Stomach (tissue), 9 donors: ENCODE results near the gene PTGR2. TPM values are rescaled to one million over a fixed set of nuclear protein-coding genes. Genes with fewer than 3 reads are reported as not detected.
"Not testable (repeated sequence)": the region's sequence is repeated elsewhere in the genome, so short reads cannot be mapped to it uniquely, and the experiment has no call there.

Experiments
- DNase-seq, 2 donors: peaks; one replicate each; pipeline versions ENCODE4 v3.0.0 to v3.0.0-alpha.2; 2013 to 2019
- H3K27ac ChIP-seq, 5 donors: fragments of 200-600 bp in 4 of 5; sonication (generic) in 4 of 5; one replicate each; pipeline ENCODE4 v1.5.1; 2013 to 2019; ENCODE audit warnings: mild to moderate bottlenecking in 1 of 5, moderate library complexity in 1 of 5
- H3K27me3 ChIP-seq, 3 donors: fragments of 200-600 bp; sonication (generic); one replicate each; pipeline ENCODE4 v1.5.1; 2017 to 2019; ENCODE audit warnings: mixed run types in 1 of 3
- H3K36me3 ChIP-seq, 4 donors: fragments of 200-600 bp; sonication (generic); 1 replicate in 3 of 4; 2 replicates in 1 of 4; pipeline ENCODE4 v1.5.1; 2016 to 2019
- H3K4me1 ChIP-seq, 4 donors: fragments of 200-600 bp; sonication (generic); one replicate each; pipeline ENCODE4 v1.5.1; 2016 to 2019
- H3K4me3 ChIP-seq, 4 donors: fragments of 200-600 bp; sonication (generic) in 3 of 4; one replicate each; pipeline ENCODE4 v1.5.1; 2016 to 2019; ENCODE audit warnings: mild to moderate bottlenecking in 1 of 4
- H3K9me3 ChIP-seq, 4 donors: fragments of 200-600 bp; sonication (generic); one replicate each; pipeline ENCODE4 v1.5.1; 2016 to 2019
- EP300 ChIP-seq: sonication (generic); formaldehyde crosslinking; IDR thresholded peaks from one replicate; pipeline ENCODE4 v1.6.1; 2017; ENCODE audit warnings: antibody characterized with exemption
- POLR2A ChIP-seq, 4 donors: fragments of 450-650 bp; IDR thresholded peaks; one replicate each; pipeline ENCODE4 v1.6.1; 2016; ENCODE audit warnings: antibody characterized with exemption in 4 of 4, control low read depth in 2 of 4, mild to moderate bottlenecking in 1 of 4, moderate library complexity in 1 of 4
- POLR2AphosphoS5 ChIP-seq, 3 donors: sonication (generic); formaldehyde crosslinking; IDR thresholded peaks; one replicate each; pipeline ENCODE4 v1.6.1; 2016; ENCODE audit warnings: antibody characterized with exemption in 3 of 3
- WGBS, 5 donors: extraction: QIAGEN DNeasy Blood & Tissue Kit in 3 of 5; methylation state at CpG; one replicate each; pipeline versions ENCODE4 v1.1.5 to v1.1.7; 2013 to 2018; 5-methylcytosine and 5-hydroxymethylcytosine counted together
- intact Hi-C: fragments of 100-400 bp; cut with DNase I; formaldehyde crosslinking; loops from one replicate; pipeline ENCODE4 v1.15.1; 2023; ENCODE audit warnings: low total_unique reads
- polyA plus RNA-seq, 3 donors: library from polyadenylated mRNA; stranded (reverse); fragments of 200-250 nt; gene quantifications; one replicate each; pipeline ENCODE4 v1.2.3, GENCODE V29; 2013
- total RNA-seq, 5 donors: library from RNA; depleted of rRNA; stranded (reverse); fragments of >200 nt; gene quantifications; one replicate each; pipeline versions ENCODE4 v1.1.0 to v1.2.3, GENCODE V29; 2014 to 2016
- TF ChIP-seq, protein P1 (sequence below), 7 experiments: fragments of 450-650 bp in 4 of 7; fragments of 200-600 bp in 3 of 7; sonication (generic) in 3 of 7; IDR thresholded peaks; one replicate each; pipeline ENCODE4 v1.5.1; 2016 to 2019; ENCODE audit warnings: antibody characterized with exemption in 7 of 7, control low read depth in 2 of 7, mild to moderate bottlenecking in 1 of 7
- donor health status: healthy with polysubstance abuse.
- donor health status: Bipolar disorder and iron deficiency.
- donor health status: healthy.

PTGR2 gene
- total and polyA plus RNA-seq, 8 donors: 0.58 to 17.0 (median 5.1) TPM

- DNase-seq: no peak
- intact Hi-C loops: no loop called here
- Histone ChIP-seq H3K4me3 (no peak overlapping the region), H3K27me3 (no peaks in the 10 kb centered on the region), H3K4me1 (no peaks in the 10 kb centered on the region), H3K36me3 (peaks cover 7 to 37% (median 23%) of the 10 kb centered on the region in 4 donors), H3K27ac (no peak overlapping the region), H3K9me3 (no peaks in the 10 kb centered on the region)
- TF ChIP-seq POLR2A (IDR thresholded peaks at IDR 0.05): no peak
- no peak for TF ChIP-seq POLR2AphosphoS5 (IDR thresholded peaks at IDR 0.05)
- TF ChIP-seq, protein P1, sequence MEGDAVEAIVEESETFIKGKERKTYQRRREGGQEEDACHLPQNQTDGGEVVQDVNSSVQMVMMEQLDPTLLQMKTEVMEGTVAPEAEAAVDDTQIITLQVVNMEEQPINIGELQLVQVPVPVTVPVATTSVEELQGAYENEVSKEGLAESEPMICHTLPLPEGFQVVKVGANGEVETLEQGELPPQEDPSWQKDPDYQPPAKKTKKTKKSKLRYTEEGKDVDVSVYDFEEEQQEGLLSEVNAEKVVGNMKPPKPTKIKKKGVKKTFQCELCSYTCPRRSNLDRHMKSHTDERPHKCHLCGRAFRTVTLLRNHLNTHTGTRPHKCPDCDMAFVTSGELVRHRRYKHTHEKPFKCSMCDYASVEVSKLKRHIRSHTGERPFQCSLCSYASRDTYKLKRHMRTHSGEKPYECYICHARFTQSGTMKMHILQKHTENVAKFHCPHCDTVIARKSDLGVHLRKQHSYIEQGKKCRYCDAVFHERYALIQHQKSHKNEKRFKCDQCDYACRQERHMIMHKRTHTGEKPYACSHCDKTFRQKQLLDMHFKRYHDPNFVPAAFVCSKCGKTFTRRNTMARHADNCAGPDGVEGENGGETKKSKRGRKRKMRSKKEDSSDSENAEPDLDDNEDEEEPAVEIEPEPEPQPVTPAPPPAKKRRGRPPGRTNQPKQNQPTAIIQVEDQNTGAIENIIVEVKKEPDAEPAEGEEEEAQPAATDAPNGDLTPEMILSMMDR (IDR thresholded peaks at IDR 0.05): no peak
- no peak for TF ChIP-seq EP300
Observed at GRCh38 chr14:73859145-73859544, 7.5 kb downstream of the PTGR2 start.

DNA sequence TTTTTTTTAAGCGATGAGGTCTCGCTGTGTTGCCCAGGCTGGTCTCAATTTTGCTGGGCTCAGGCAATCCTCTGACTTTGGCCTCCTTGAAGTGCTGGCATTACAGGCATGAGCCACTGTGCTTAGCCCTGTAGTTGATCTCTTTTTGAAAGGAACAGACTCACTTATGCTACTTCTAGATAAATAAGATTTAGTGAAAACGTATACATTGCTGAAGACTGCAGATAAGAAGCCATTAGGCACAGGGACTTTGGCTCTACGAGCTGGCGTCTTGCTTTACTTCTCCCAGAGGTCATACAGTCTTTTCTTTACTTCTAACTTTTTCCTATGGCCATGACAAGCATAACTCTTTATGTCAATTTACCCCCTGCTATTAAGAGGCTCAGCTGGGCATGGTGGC is 9.4 kb downstream of the PTGR2 start:
- H3K27ac ChIP-seq: no peak overlapping the region
- H3K4me1 ChIP-seq: no peaks in the 10 kb centered on the region
- no peak for DNase-seq
- peaks cover 7 to 44% (median 32%) of the 10 kb centered on the region in 4 donors for H3K36me3 ChIP-seq
- intact Hi-C loops: no loop called here
- 68 to 78% (median 70%) methylated on average over 5 of the region's 5 CpGs for WGBS, 5 donors
- H3K9me3 ChIP-seq: no peaks in the 10 kb centered on the region
- H3K4me3 ChIP-seq: no peak overlapping the region
- TF ChIP-seq POLR2A (IDR thresholded peaks at IDR 0.05) (no peak), POLR2AphosphoS5 (IDR thresholded peaks at IDR 0.05) (no peak), EP300 (no peak)
- TF ChIP-seq, protein P1 (IDR thresholded peaks at IDR 0.05): no peak
- H3K27me3 ChIP-seq: no peaks in the 10 kb centered on the region

GRCh38 chr14:73862480-73862879 is 10.8 kb downstream of the PTGR2 start:
- TF ChIP-seq, protein P1 (IDR thresholded peaks at IDR 0.05): no peak
- TF ChIP-seq POLR2AphosphoS5 (IDR thresholded peaks at IDR 0.05): no peak
- no peak for TF ChIP-seq EP300
- no peak for TF ChIP-seq POLR2A (IDR thresholded peaks at IDR 0.05)
- H3K27me3 ChIP-seq: no peaks in the 10 kb centered on the region
- H3K27ac ChIP-seq: no peak overlapping the region
- H3K4me1 ChIP-seq: no peaks in the 10 kb centered on the region
- peaks cover 7 to 44% (median 32%) of the 10 kb centered on the region in 4 donors for H3K36me3 ChIP-seq
- H3K4me3 ChIP-seq: no peak overlapping the region
- H3K9me3 ChIP-seq: no peaks in the 10 kb centered on the region
- WGBS, 5 donors: 80 to 95% (median 91%) methylated on average over 8 of the region's 8 CpGs
- no peak for DNase-seq
- intact Hi-C loops: no loop called here

DNA sequence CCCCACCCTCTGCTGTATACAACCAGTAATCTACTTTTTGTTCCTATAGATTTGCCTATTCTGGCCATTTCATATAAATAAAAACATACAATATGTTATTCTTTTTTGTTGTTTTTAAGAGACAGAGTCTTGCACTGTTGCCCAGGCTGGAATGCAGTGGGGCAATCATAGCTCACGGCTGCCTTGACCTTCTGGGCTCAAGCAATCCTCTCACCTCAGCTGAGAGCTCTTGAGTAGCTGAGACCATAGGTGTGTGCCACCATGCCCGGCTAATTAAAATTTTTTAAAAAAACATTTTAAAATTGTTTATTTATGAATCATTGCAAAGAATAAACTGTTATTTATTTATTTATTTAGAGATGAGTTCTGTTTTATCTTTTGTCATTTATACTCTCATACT is 11.6 kb downstream of the PTGR2 start:
- no peak for DNase-seq
- no peak overlapping the region for H3K4me3 ChIP-seq
- H3K9me3 ChIP-seq: no peaks in the 10 kb centered on the region
- peaks cover 7 to 44% (median 35%) of the 10 kb centered on the region in 4 donors for H3K36me3 ChIP-seq
- TF ChIP-seq POLR2AphosphoS5 (IDR thresholded peaks at IDR 0.05): no peak
- 93 to 98% (median 96%) methylated on average over 2 of the region's 2 CpGs for WGBS, 5 donors
- intact Hi-C loops: no loop called here
- H3K27me3 ChIP-seq: no peaks in the 10 kb centered on the region
- H3K27ac ChIP-seq: no peak overlapping the region
- H3K4me1 ChIP-seq: no peaks in the 10 kb centered on the region

DNA sequence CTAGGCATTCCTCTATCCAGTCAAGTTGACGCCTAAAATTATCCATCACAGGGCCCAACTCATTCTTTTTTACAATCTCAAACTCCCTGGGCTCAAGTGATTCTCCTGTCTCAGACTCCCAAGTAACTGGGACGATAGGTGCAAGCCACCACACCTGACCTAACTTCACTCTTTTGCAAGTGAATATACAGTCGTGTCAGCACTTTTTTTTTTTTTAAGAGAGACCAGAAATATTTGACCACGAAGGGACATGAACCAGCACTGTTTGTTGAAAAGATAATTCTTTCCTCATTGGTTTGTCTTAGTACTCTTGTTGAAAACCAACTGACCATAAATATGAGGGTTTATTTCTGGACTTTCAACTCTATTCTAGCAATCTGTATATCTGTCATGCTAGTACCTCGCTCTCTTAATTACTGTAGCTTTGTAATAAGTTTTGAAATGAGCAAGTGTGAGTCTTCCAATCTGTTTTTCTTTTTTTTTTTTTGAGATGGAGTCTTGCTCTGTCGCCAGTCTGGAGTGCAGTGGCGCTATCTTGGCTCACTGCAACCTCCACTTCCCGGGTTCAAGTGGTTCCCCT is 14.0 kb downstream of the PTGR2 start:
- Histone ChIP-seq H3K27me3 (no peaks in the 10 kb centered on the region), H3K4me3 (no peak overlapping the region), H3K4me1 (no peaks in the 10 kb centered on the region), H3K9me3 (no peaks in the 10 kb centered on the region), H3K36me3 (peaks cover 7 to 39% (median 35%) of the 10 kb centered on the region in 4 donors), H3K27ac (no peak overlapping the region)
- TF ChIP-seq POLR2A (IDR thresholded peaks at IDR 0.05): no peak
- no peak for TF ChIP-seq POLR2AphosphoS5 (IDR thresholded peaks at IDR 0.05)
- TF ChIP-seq, protein P1 (IDR thresholded peaks at IDR 0.05): no peak
- TF ChIP-seq EP300: no peak
- intact Hi-C loops: no loop called here
- no peak for DNase-seq
- WGBS, 5 donors: 81 to 91% (median 87%) methylated on average over 8 of the region's 8 CpGs

DNA sequence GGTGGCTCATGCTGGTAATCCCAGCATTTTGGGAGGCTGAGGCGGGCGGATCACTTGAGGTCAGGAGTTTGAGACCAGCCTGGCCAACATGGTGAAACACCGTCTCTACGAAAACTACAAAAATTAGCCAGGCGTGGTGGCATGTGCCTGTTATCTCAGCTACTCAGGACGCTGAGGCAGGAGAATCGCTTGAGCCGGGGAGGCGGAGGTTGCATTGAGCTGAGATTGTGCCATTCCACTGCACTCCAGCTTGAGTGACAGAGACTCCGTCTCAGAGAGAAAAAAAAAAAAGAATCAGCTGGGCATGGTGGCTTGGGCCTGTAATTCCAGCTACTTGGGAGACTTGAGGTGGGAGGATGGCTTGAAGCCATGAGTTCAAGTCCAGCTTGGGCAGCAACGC is 18.1 kb downstream of the PTGR2 start:
- intact Hi-C loops, H3K4me1 ChIP-seq: not testable (repeated sequence)

More for the DNA sequence above, 18.1 kb downstream of the PTGR2 start:
- not testable (repeated sequence) for H3K27ac ChIP-seq, H3K4me3 ChIP-seq, H3K27me3 ChIP-seq, DNase-seq, H3K9me3 ChIP-seq
- WGBS, 5 donors: 93 to 96% (median 94%) methylated on average over 11 of the region's 11 CpGs
- H3K36me3 ChIP-seq: peaks cover 0 to 17% (median 11%) of the 10 kb centered on the region in 4 donors
